HUES48 (cell line): ENCODE results near the gene ERN1.

Experiments used
- H3K27ac ChIP-seq: one replicate; pipeline ENCODE4 v1.7.0; 2013; ENCODE audit warnings: low read depth, low read length, inconsistent platforms
- H3K27me3 ChIP-seq: 2 replicates; pipeline ENCODE4 v1.6.1; 2013; ENCODE audit warnings: mild to moderate bottlenecking, low read length; ENCODE audit not compliant: control insufficient read depth, insufficient read depth
- H3K36me3 ChIP-seq: 2 replicates; pipeline ENCODE4 v1.6.1; 2013; ENCODE audit warnings: low read length; ENCODE audit not compliant: control insufficient read depth, insufficient read depth
- H3K4me1 ChIP-seq: 2 replicates; pipeline ENCODE4 v1.6.1; 2013; ENCODE audit warnings: mild to moderate bottlenecking, low read length; ENCODE audit not compliant: control insufficient read depth, insufficient read depth
- H3K4me3 ChIP-seq: 2 replicates; pipeline ENCODE4 v1.5.1; 2013; ENCODE audit warnings: mild to moderate bottlenecking, low read depth, low read length
- H3K9ac ChIP-seq: 2 replicates; pipeline ENCODE4 v1.6.1; 2013; ENCODE audit warnings: mild to moderate bottlenecking, low read depth, low read length, moderate library complexity
- H3K9me3 ChIP-seq: 2 replicates; pipeline ENCODE4 v1.6.1; 2013; ENCODE audit warnings: low read length; ENCODE audit not compliant: control insufficient read depth, insufficient read depth

ERN1 gene

GRCh38 chr17:63999680-64000531, 130.0 kb downstream of the ERN1 start:
- Histone ChIP-seq H3K4me1 (0 out of 2 replicates have a peak, but pooled peaks cover 5% of the 10 kb centered on the region), H3K27me3 (peaks cover 28% of the 10 kb centered on the region), H3K27ac (no peak overlapping the region), H3K9me3 (no peaks in the 10 kb centered on the region), H3K36me3 (no peaks in the 10 kb centered on the region), H3K9ac (no peak overlapping the region), H3K4me3 (no peak overlapping the region)

DNA sequence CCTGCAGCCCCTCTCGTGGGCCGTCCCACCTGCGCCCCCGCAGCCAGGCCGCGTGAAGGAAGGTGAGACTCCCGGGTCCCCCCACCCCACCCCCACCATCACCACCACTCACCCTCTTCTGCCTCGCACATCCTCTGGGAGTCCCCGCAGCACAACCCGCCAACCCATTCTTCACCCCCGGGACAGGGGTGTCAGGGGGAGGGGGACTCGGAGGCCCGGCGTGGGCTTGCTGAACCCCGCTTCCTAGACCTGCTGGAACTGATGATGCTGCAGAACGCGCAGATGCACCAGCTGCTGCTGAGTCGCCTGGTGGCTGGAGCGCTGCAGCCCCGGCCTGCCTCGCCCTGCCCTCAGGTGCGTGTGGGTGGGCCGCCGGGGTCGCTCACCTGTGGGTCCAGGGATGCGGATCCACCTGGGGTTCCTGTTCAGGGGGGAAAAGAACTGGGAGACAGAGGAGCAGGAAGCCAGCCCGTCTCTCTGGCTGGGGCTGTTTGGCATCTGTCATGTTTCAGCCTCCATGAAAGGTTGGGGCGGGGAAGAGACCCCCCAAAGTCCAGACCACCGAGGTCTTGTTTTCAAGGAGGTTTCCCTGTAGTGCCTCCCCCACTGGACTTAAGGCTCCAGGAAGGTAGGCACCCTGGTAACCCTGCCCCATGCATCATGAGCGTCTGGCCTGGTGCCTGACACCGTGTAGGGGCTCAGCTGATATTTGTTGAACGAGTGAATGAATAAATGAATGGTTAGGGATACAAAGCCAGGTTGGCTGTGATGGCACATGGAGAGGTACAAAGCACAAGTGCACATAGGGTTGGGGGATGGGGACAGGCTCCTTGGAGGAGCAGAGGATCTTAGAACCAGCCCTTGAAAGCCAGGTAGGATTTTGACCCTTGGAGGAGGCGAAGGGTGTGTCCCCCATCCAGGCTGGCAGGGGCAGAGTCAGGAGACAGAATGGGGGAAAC, 130.9 kb downstream of the ERN1 start:
- no peaks in the 10 kb centered on the region for H3K9me3 ChIP-seq
- H3K4me3 ChIP-seq: peak overlapping the region; percentile 99
- H3K4me1 ChIP-seq: 0 out of 2 replicates have a peak, but pooled peaks cover 5% of the 10 kb centered on the region
- H3K9ac ChIP-seq: no peak overlapping the region
- no peak overlapping the region for H3K27ac ChIP-seq
- peaks cover 28% of the 10 kb centered on the region for H3K27me3 ChIP-seq
- H3K36me3 ChIP-seq: no peaks in the 10 kb centered on the region

GRCh38 chr17:63998050-63998720, 131.8 kb downstream of the ERN1 start, which contains the start of gene PRR29:
TSS of gene PRR29 (plus strand) at chr17:63998351. CDS start at chr17:63998365, 14 bp downstream.
- no peak within 1 kb of the TSS for H3K27ac ChIP-seq
- no peaks in the 10 kb centered on the region for H3K9me3 ChIP-seq
- H3K4me1 ChIP-seq: 0 out of 2 replicates have a peak, but pooled peaks cover 5% of the 10 kb centered on the region
- peaks cover 28% of the 10 kb centered on the region for H3K27me3 ChIP-seq
- no peak within 1 kb of the TSS for H3K9ac ChIP-seq
- peak within 1 kb of the TSS; percentile 99 for H3K4me3 ChIP-seq
- no peaks in the 10 kb centered on the region for H3K36me3 ChIP-seq

DNA sequence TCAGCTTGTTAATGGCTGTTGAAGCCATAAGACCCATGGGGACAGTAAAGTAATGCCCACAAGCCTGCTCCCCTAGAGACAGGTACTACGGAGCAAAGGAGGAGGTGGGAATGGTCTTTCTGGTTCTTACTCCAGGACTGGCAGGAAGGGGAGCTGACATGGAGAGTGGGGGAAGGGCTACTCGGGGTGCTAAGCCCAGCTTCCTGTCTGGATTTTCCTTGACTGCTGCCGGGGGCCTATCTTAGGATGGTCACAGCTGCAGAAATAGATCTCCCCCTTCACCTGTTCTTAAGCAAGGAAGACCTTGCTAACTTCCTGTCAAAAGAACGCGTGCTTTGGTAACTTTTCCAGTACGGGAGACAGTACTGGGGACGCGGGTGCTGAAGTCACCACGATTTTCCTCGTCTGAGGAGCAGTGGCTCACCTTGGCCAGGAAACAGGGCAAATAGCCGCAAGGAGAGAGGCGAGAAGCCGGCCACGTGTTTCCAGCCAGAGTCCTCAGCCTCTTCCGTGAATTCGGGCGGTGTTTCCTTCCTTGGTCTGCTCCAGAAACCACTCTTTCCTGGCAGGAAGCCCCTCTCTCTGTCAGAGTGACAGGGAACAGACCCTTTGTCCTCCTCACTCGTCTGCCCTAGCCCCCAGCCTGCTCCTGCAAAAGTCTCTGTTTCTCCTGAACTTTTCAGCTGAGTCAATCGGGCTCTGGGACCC, 132.4 kb downstream of the ERN1 start:
- Histone ChIP-seq H3K4me1 (0 out of 2 replicates have a peak, but pooled peaks cover 5% of the 10 kb centered on the region), H3K9me3 (no peaks in the 10 kb centered on the region), H3K4me3 (peak overlapping the region; percentile 99), H3K9ac (no peak overlapping the region), H3K27ac (no peak overlapping the region), H3K36me3 (no peaks in the 10 kb centered on the region), H3K27me3 (peaks cover 28% of the 10 kb centered on the region)

DNA sequence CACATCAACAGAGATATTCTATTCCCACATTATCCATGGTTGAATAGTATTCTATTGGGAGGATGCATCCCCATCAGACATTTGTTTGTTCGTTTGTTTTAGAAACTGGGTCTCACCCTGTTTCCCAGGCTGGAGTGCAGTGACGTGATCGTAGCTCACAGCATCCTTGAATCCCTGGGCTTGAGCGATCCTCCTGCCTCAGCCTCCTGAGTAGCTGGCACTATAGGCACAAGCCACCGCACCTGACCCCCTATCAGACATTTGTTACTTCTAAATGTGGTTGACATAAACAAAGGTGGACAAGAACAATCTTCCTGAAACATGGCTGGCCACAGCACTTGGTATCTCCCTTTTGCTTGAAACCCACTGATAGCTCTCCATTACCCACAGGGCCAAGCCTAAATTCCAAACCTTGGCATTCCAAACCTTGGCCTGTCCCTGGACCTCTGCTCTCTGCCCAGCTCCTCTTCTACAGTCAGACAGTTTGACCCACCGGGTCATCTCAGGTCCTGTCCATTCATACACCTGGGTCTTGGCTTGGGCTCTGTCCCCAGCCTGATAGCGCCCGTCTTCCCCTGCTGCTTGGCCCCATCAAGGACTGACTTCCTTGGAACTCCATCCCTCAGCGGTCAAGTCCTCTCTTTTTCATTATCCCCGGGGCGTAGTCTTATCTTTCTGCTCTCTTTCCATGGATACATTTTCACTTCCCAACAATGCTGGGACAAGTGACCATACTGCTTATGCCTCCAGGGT, 133.3 kb downstream of the ERN1 start:
- H3K4me1 ChIP-seq: 0 out of 2 replicates have a peak, but pooled peaks cover 5% of the 10 kb centered on the region
- H3K9me3 ChIP-seq: no peaks in the 10 kb centered on the region
- no peaks in the 10 kb centered on the region for H3K36me3 ChIP-seq
- no peak overlapping the region for H3K27ac ChIP-seq
- H3K9ac ChIP-seq: no peak overlapping the region
- H3K4me3 ChIP-seq: no peak overlapping the region
- H3K27me3 ChIP-seq: peaks cover 32% of the 10 kb centered on the region

DNA sequence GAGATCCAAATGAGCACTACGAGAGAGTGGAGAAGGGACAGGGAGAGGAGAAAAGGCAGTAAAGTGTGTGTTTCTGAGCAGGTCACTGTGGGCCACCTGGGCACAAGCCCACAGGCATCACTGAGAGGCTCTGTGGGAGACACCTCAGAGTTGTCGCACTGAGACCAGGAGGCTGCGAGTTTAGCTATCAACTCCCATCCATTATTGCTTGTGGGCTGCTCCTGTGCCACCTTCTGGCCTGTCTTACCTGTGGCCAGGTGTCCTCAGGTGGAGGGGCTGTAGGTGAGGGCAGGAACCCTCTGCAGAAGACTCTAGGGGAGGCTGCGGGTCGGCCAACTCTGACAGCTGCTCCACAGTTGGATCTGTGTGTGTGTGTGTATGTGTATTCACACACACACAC, 134.3 kb downstream of the ERN1 start:
- H3K9ac ChIP-seq: no peak overlapping the region
- H3K9me3 ChIP-seq: no peaks in the 10 kb centered on the region
- H3K4me1 ChIP-seq: peaks cover 5% of the 10 kb centered on the region; the same call in 1 of the 2 replicates
- peaks cover 33% of the 10 kb centered on the region for H3K27me3 ChIP-seq
- H3K4me3 ChIP-seq: no peak overlapping the region
- H3K36me3 ChIP-seq: no peaks in the 10 kb centered on the region
- H3K27ac ChIP-seq: no peak overlapping the region

DNA sequence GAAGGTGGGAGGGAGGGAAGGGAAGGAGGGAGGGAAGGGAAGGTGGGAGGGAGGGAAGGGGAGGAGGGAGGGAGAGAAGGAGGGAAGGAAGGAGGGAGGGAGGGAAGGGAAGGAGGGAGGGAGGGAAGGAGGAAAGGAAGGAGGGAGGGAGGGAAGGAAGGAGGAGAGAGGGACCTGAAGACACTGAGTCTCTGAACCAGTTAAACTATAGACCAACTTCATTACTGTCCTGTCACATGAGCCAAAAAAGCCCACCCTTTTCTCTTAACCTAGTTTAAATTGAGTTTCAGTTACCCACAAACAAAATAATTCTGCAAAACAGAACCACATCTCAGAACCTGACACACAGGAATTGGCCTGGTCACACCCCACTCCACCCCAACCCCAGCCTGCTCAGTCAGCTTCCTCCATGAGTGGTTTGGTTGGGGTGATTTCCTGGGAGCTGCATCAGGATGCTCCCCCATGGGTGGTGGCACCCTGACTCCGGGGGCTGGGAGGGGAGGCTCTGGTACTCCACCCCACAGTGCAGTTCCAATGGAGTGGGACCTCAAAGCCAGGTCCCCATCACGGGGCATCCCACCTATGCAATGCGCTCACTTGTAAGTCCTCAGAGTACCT, 136.5 kb downstream of the ERN1 start:
- Histone ChIP-seq H3K9ac (no peak overlapping the region), H3K4me3 (no peak overlapping the region), H3K27ac (no peak overlapping the region), H3K4me1 (peaks cover 10% of the 10 kb centered on the region; the same call in 1 of the 2 replicates), H3K27me3 (peaks cover 20% of the 10 kb centered on the region), H3K9me3 (no peaks in the 10 kb centered on the region), H3K36me3 (no peaks in the 10 kb centered on the region)

- peaks cover 5% of the 10 kb centered on the region; the same call in 1 of the 2 replicates for H3K4me1 ChIP-seq
- H3K27ac ChIP-seq: no peak overlapping the region
- no peak overlapping the region for H3K4me3 ChIP-seq
- no peak overlapping the region for H3K9ac ChIP-seq
- H3K9me3 ChIP-seq: no peaks in the 10 kb centered on the region
- H3K36me3 ChIP-seq: no peaks in the 10 kb centered on the region
- H3K27me3 ChIP-seq: peaks cover 6% of the 10 kb centered on the region
Observed at GRCh38 chr17:63991611-63992010, 138.3 kb downstream of the ERN1 start.

DNA sequence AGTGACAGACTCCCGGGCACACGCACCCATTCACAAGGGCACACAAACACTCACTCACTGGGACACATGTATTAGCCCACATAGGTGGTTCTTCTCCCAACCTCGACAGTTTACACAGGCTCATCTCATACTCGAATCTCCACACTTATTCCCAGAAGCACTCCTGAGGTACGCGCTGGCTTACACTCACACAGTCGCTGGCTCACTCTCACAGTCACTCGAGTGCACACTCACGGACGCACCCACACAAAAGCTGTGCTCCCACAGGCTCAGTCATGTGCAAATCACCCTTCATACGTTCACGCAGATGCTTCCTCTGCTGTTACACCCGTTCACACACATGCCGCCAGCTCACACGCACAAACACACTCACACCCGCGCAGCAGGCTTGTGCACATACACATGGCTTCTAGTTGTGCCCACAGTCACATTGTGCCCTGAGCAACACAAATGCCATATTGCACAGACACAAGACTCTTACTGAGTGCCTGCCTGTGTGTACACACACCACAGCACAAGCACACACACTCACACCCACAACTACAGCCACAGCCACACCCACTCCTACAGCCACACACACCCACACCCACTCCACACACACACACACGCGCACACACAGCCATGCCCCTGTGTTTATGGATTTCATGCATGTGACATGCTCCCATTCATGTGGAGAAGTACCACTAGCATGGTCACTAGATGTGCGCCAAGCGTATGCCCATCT, 140.2 kb downstream of the ERN1 start:
- Histone ChIP-seq H3K9me3 (no peaks in the 10 kb centered on the region), H3K4me3 (no peak overlapping the region), H3K27me3 (peaks cover 5% of the 10 kb centered on the region), H3K9ac (no peak overlapping the region), H3K27ac (no peak overlapping the region), H3K36me3 (no peaks in the 10 kb centered on the region), H3K4me1 (peaks cover 5% of the 10 kb centered on the region; the same call in 1 of the 2 replicates)
